GM12878 (cell line): ENCODE measurements around the gene MLNR. TPM values are rescaled to one million over a fixed set of nuclear protein-coding genes. Genes with fewer than 3 reads are reported as not detected.

Experiments
- ATAC-seq: fragments of 200-7000 bp; cut with Tn5 transposase; 3 replicates; pipeline ENCODE4 v1.9.1; 2020; ENCODE audit warnings: mild to moderate bottlenecking, moderate library complexity
- BruUV-seq: library from RNA; stranded (reverse); fragments of 400-500 nt; replicated peaks from 2 replicates; lab custom pipeline; 2021; lab: Mats Ljungman, UMichigan
- CTCF ChIA-PET: fragments of 300-600 bp; sonication (Branson Sonifier 250); formaldehyde crosslinking; extraction: SDS; loops from one replicate; lab custom pipeline; 2021; ENCODE audit warnings: inconsistent platforms; lab: Yijun Ruan, JAX
- POLR2A ChIA-PET: fragments of 350-600 bp; formaldehyde crosslinking; extraction: SDS; loops from one replicate; lab custom pipeline; 2021; ENCODE audit warnings: inconsistent platforms; lab: Charles Lee
- RAD21 ChIA-PET: fragments of 300-600 bp; sonication (Branson Sonifier 250); formaldehyde crosslinking; loops from one replicate; lab custom pipeline; 2023; ENCODE audit warnings: antibody characterized with exemption; ENCODE audit not compliant: unreplicated experiment; lab: Charles Lee
- SMC1A ChIA-PET: fragments of 300-600 bp; sonication (Branson Sonifier 250); formaldehyde crosslinking; loops from one replicate; lab custom pipeline; 2023; ENCODE audit not compliant: unreplicated experiment, uncharacterized antibody; lab: Charles Lee
- DNase-seq: peaks from one replicate; pipeline ENCODE4 v3.0.0-alpha.2; 2011; ENCODE audit warnings: low read depth, low spot score
- FAIRE-seq: peaks from 3 replicates; lab custom pipeline; 2011; peaks lifted over from hg19 to GRCh38; lab: Jason Lieb, UNC
- H2AFZ ChIP-seq: 2 replicates; pipeline ENCODE4 v1.6.0; 2011; ENCODE audit warnings: low read depth, low read length, control low read depth; ENCODE audit not compliant: control insufficient read depth
- H3K27ac ChIP-seq: 2 replicates; pipeline ENCODE4 v1.5.1; 2011; ENCODE audit warnings: control low read depth; ENCODE audit not compliant: control insufficient read depth, insufficient read depth
- H3K27me3 ChIP-seq, 2 experiments: replicated peaks in 1 of 2; 2 replicates each; pipeline versions ENCODE4 v1.6.0 to v1.6.1; 2011; ENCODE audit warnings: low read length in 1 of 2; ENCODE audit not compliant: control insufficient read depth in 2 of 2, insufficient read depth in 2 of 2
- H3K36me3 ChIP-seq, 2 experiments: 2 replicates each; pipeline ENCODE4 v1.5.1; 2011; ENCODE audit warnings: low read length in 1 of 2; ENCODE audit not compliant: control insufficient read depth in 2 of 2, insufficient read depth in 2 of 2
- H3K4me1 ChIP-seq: 2 replicates; pipeline ENCODE4 v1.6.1; 2011; ENCODE audit warnings: mild to moderate bottlenecking, low read length, moderate library complexity, mixed read lengths; ENCODE audit not compliant: control insufficient read depth, insufficient read depth
- H3K4me2 ChIP-seq: 2 replicates; pipeline ENCODE4 v1.6.0; 2011; ENCODE audit warnings: control low read depth; ENCODE audit not compliant: control insufficient read depth, insufficient read depth
- H3K4me3 ChIP-seq: fragments of 200-600 bp; sonication (generic); 2 replicates; pipeline ENCODE4 v1.5.1; 2016
- H3K79me2 ChIP-seq: 2 replicates; pipeline ENCODE4 v1.6.0; 2011; ENCODE audit warnings: low read length; ENCODE audit not compliant: control insufficient read depth, insufficient read depth
- H3K9ac ChIP-seq: 2 replicates; pipeline ENCODE4 v1.8.0; 2011; ENCODE audit warnings: low read length, control low read depth, mixed read lengths; ENCODE audit not compliant: control insufficient read depth, insufficient read depth
- H3K9me3 ChIP-seq: replicated peaks from 3 replicates; pipeline ENCODE4 v1.5.1; 2011; ENCODE audit warnings: mild to moderate bottlenecking, low read length; ENCODE audit not compliant: control insufficient read depth, insufficient read depth
- H4K20me1 ChIP-seq: 2 replicates; pipeline ENCODE4 v1.6.0; 2011; ENCODE audit not compliant: control insufficient read depth, insufficient read depth
- BCL11A ChIP-seq: IDR thresholded peaks from 2 replicates; pipeline ENCODE4 v1.6.1; 2011; ENCODE audit warnings: low read depth, low read length
- BRCA1 ChIP-seq: IDR thresholded peaks from 2 replicates; pipeline ENCODE4 v1.6.1; 2011; ENCODE audit warnings: low read depth, low read length, improper control_type of control experiment
- CUX1 ChIP-seq: IDR thresholded peaks from 2 replicates; pipeline ENCODE4 v1.6.1; 2012; ENCODE audit warnings: improper control_type of control experiment, low read depth, low read length; ENCODE audit not compliant: insufficient replicate concordance
- JUNB ChIP-seq: IDR thresholded peaks from 2 replicates; pipeline ENCODE4 v1.6.1; 2016; ENCODE audit warnings: antibody characterized with exemption, mild to moderate bottlenecking
- NFXL1 ChIP-seq: fragments of 450-650 bp; IDR thresholded peaks from 2 replicates; pipeline ENCODE4 v1.6.1; 2017; ENCODE audit warnings: antibody characterized with exemption, mild to moderate bottlenecking, borderline replicate concordance
- NFYB ChIP-seq: IDR thresholded peaks from 2 replicates; pipeline ENCODE4 v1.6.1; 2011; ENCODE audit warnings: low read depth, mild to moderate bottlenecking, low read length, improper control_type of control experiment, moderate library complexity; ENCODE audit not compliant: insufficient read depth
- PML ChIP-seq: IDR thresholded peaks from 2 replicates; pipeline ENCODE4 v1.6.1; 2012; ENCODE audit warnings: low read length, inconsistent platforms
- POLR2AphosphoS5 ChIP-seq: IDR thresholded peaks from 2 replicates; pipeline ENCODE4 v1.6.1; 2011; ENCODE audit warnings: mild to moderate bottlenecking, low read length, inconsistent platforms
- POU2F2 ChIP-seq: IDR thresholded peaks from 3 replicates; pipeline ENCODE4 v1.6.1; 2011; ENCODE audit warnings: low read depth, mild to moderate bottlenecking, low read length, borderline replicate concordance
- RAD51 ChIP-seq: fragments of 450-650 bp; IDR thresholded peaks from 2 replicates; pipeline ENCODE4 v1.6.1; 2016; ENCODE audit warnings: moderate library complexity, mild to moderate bottlenecking, inconsistent platforms
- RELB ChIP-seq: fragments of 450-650 bp; IDR thresholded peaks from 2 replicates; pipeline ENCODE4 v1.6.1; 2017; ENCODE audit warnings: low read depth, mild to moderate bottlenecking, moderate library complexity
- SMARCA5 ChIP-seq: fragments of 450-650 bp; IDR thresholded peaks from 2 replicates; pipeline ENCODE4 v1.6.1; 2017; ENCODE audit warnings: mild to moderate bottlenecking
- YY1 ChIP-seq: IDR thresholded peaks from 2 replicates; pipeline ENCODE4 v1.6.1; 2011; ENCODE audit warnings: low read depth, mild to moderate bottlenecking, low read length
- ZBTB33 ChIP-seq: fragments of 450-650 bp; IDR thresholded peaks from 2 replicates; pipeline ENCODE4 v1.6.1; 2017; ENCODE audit warnings: mild to moderate bottlenecking
- ZNF384 ChIP-seq: IDR thresholded peaks from 2 replicates; pipeline ENCODE4 v1.6.1; 2012; ENCODE audit warnings: low read depth, mild to moderate bottlenecking, low read length, improper control_type of control experiment, borderline replicate concordance
- WGBS: methylation state at CpG from one replicate; pipeline ENCODE4 v1.1.6; 2016; ENCODE audit warnings: low lambda C conversion rate; ENCODE audit not compliant: insufficient replicate concordance, insufficient coverage; ENCODE audit errors: missing lambda C conversion rate; 5-methylcytosine and 5-hydroxymethylcytosine counted together
- in situ Hi-C: fragments of 300-500 bp; cut with MboI; formaldehyde crosslinking; loops from 9 replicates; pipeline ENCODE4 v1.14.3; 2018; ENCODE audit warnings: mixed read lengths
- intact Hi-C: fragments of 100-400 bp; cut with micrococcal nuclease; formaldehyde crosslinking; loops from one replicate; pipeline ENCODE4 v1.14.2; 2022; ENCODE audit not compliant: unreplicated experiment
- polyA plus RNA-seq, 11 experiments: library from polyadenylated mRNA; depleted of rRNA in 4 of 11; unstranded in 6 of 11; stranded (reverse) in 5 of 11; fragments of >200 nt; fragmentation: Nextera tagmentation in 4 of 11; fragmentation: Illumina TruSeq in 1 of 11; extraction: Ambion mirVana in 4 of 11; extraction: Trizol in 1 of 11; gene quantifications; 1 replicate in 1 of 11; 2 replicates in 10 of 11; pipeline versions ENCODE4 v1.2.1 to v1.2.3, GENCODE V29; 2011 to 2016; ENCODE audit warnings: inconsistent platforms in 2 of 11, missing spikeins in 2 of 11, low read depth in 1 of 11
- total RNA-seq, 4 experiments: library from RNA; depleted of rRNA in 3 of 4; stranded (reverse); fragments of >200 nt in 3 of 4; fragmentation: Illumina TruSeq in 1 of 4; extraction: Trizol in 1 of 4; gene quantifications; 2 replicates each; pipeline versions ENCODE4 v1.2.1 to v1.2.3, GENCODE V29; 2013 to 2021

The MLNR gene
- total and polyA plus RNA-seq, 10 of the 15 experiments (the other 5 are each of a cell fraction or from before 2014, with no cell fraction given) = not detected

- BruUV-seq = no TSS peak
- no peak overlapping the region for H3K27ac ChIP-seq
- ChIA-PET CTCF (interaction anchor here (0.6 to 1.1 kb wide), 2 partner anchors 21 to 66 kb away, joined by 4 to 7 read pairs; no protein-coding TSS in a partner anchor), SMC1A (interaction anchor here (0.7 to 1.3 kb wide), 4 partner anchors 8 to 33 kb away, joined by 3 to 5 read pairs (median 4); partner anchors contain the start of gene CDADC1), POLR2A (no interaction called here), RAD21 (interaction anchor here (0.6 to 1.4 kb wide), 2 partner anchors 34 to 723 kb away, joined by 3 to 5 read pairs; partner anchors contain the start of gene CDADC1)
- intact Hi-C loops (no loop called here), in situ Hi-C loops (no loop called here)
- ATAC-seq = no peak; the same call in 2 of the 3 replicates
- peak; percentile 62 for FAIRE-seq
- H3K4me2 ChIP-seq = no peak overlapping the region
- no peaks in the 10 kb centered on the region for H4K20me1 ChIP-seq
- no peak for DNase-seq
- H3K4me3 ChIP-seq = no peak overlapping the region
- 51% methylated on average over 6 of the region's 6 CpGs for WGBS
- H3K9me3 ChIP-seq = peaks cover 2% of the 10 kb centered on the region; the same call in 1 of the 3 replicates
- H3K27me3 ChIP-seq = no peaks in the 10 kb centered on the region
- H3K36me3 ChIP-seq = no peaks in the 10 kb centered on the region
- H3K9ac ChIP-seq = no peak overlapping the region
- no peaks in the 10 kb centered on the region for H3K79me2 ChIP-seq
- H2AFZ ChIP-seq = no peak overlapping the region
- peaks cover 4% of the 10 kb centered on the region for H3K4me1 ChIP-seq
- TF ChIP-seq NFXL1 (no peak), POU2F2 (no peak), BCL11A (no peak), PML (no peak), CUX1 (no peak), RELB (no peak), SMARCA5 (no peak), RAD51 (no peak), NFYB (no peak), POLR2AphosphoS5 (no peak), ZNF384 (no peak), JUNB (no peak), BRCA1 (no peak), ZBTB33 (no peak), YY1 (no peak)
Observed at GRCh38 chr13:49213997-49214916, 5.9 kb upstream of the MLNR start.
